GM19455 (cell line): Measurements from ENCODE around the gene NTNG2.

Source experiments
- ATAC-seq: cut with Tn5 transposase; IDR thresholded peaks from one replicate; pipeline ENCODE4 v1.9.1; 2021; ENCODE audit not compliant: unreplicated experiment

Gene NTNG2

DNA sequence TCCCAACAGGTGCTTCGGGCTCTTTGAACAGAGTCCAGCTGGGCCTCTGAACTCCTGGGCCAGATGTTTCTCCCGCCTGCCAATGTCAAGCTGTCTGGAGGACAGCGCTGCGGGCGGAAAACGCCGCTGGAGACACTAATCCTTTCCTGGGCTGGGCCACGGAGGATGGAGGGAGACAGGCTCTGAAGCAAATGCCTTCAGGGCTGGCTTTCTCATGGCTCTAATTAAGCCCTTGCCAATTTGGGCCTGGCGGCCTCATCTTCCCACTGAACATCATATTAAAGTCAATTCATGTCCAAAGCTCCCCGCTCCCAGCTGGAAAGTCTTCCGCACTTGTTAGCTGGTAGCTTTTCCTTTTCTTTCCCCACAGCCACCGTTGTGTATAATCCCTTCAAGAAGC is 72.7 kb downstream of the NTNG2 start:
- no peak for ATAC-seq

GRCh38 chr9:132235125-132235524 is 73.3 kb downstream of the NTNG2 start:
- ATAC-seq, result no peak

GRCh38 chr9:132235894-132236661 is 74.2 kb downstream of the NTNG2 start:
- ATAC-seq, result no peak

GRCh38 chr9:132236662-132237311 is 74.9 kb downstream of the NTNG2 start:
- no peak for ATAC-seq

DNA sequence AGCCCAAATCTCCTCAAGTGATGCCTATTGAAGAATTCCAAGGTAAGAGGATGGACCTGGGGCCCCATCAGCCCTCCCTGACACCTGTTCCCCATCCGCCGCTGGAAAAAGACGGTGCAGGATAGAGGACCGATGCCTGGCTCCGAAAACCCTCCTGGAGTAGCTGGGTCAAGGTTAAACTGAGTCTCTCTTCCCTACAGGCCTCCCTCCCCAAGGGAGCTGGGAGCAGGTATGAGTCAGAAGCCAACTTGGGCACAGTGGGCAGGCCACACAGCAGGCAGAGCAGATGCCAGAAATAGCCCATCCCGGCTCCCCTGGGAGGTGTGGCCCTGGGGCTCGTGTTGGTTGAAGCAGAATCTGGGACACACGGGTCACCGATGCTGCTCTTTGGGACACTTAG is 75.6 kb downstream of the NTNG2 start:
- no peak for ATAC-seq

GRCh38 chr9:132238026-132238972 is 76.4 kb downstream of the NTNG2 start:
- ATAC-seq, result no peak

DNA sequence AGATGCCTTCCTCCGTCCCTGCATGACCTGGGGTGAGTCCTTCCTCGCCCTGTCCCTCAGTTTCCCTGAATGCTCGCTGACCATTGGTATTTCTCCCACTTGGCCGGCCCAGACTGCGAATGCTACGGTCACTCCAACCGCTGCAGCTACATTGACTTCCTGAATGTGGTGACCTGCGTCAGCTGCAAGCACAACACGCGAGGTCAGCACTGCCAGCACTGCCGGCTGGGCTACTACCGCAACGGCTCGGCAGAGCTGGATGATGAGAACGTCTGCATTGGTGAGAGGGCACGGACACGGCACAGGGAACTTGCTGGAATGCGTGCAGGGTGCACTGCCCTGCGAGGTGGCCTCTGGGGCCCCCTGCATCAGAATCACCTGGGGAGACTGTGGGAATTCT is 77.1 kb downstream of the NTNG2 start:
- ATAC-seq, result no peak

DNA sequence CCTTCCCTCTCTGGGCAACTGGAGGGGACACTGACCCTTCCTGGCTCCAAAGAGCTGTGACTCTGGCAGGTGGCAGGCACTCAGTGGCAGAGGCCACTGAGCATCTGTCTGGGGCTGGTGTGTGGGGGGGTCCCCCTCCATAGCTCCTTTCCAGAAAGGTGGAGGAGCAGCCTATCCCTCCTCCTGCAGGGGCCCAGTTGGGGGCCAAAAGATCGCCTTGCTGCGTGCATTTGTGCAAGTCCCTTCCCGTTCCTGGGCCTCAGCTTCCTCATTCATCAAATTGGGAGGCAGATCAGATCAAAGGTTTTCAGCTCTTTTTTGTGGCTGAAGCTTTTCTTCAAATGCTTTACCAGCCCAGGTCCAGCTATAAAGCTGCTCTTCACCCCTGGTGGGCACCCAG is 77.7 kb downstream of the NTNG2 start:
- ATAC-seq, result no peak

- peak; percentile 3 for ATAC-seq
These were observed 78.4 kb downstream of the NTNG2 start for GRCh38 chr9:132239999-132240840.

DNA sequence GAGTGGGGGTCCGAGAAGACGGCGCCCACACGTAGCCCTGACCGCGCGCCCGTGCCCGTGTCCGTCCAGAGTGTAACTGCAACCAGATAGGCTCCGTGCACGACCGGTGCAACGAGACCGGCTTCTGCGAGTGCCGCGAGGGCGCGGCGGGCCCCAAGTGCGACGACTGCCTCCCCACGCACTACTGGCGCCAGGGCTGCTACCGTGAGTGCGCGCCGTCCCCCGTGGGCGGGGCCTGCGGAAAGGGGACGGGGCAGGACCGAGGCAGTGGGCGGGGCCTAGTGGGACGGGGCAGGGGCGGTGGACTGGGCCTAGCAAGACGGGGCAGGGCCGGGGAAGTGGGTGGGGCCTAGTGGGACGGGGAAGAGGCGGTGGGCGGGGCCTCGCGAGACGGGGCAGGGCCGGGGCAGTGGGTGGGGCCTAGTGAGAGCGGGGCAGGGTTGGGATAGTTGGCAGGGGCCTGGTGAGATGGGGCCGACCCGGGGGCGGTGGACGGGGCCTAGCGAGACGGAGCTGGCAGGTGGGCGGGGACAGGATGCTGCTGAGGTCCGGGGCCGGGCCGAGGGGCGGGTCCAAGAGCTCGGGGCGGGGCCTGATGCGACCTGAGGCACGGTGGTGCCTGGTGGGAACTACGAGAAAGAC is 79.1 kb downstream of the NTNG2 start:
- ATAC-seq, result peak; percentile 67

GRCh38 chr9:132241483-132241839 is 79.6 kb downstream of the NTNG2 start:
- ATAC-seq, result no peak

DNA sequence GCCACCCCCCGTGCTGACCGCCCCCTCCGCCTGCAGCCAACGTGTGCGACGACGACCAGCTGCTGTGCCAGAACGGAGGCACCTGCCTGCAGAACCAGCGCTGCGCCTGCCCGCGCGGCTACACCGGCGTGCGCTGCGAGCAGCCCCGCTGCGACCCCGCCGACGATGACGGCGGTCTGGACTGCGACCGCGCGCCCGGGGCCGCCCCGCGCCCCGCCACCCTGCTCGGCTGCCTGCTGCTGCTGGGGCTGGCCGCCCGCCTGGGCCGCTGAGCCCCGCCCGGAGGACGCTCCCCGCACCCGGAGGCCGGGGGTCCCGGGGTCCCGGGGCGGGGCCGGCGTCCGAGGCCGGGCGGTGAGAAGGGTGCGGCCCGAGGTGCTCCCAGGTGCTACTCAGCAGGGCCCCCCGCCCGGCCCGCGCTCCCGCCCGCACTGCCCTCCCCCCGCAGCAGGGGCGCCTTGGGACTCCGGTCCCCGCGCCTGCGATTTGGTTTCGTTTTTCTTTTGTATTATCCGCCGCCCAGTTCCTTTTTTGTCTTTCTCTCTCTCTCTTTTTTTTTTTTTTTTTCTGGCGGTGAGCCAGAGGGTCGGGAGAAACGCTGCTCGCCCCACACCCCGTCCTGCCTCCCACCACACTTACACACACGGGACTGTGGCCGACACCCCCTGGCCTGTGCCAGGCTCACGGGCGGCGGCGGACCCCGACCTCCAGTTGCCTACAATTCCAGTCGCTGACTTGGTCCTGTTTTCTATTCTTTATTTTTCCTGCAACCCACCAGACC is 80.2 kb downstream of the NTNG2 start:
- peak; percentile 15 for ATAC-seq

GRCh38 chr9:132242621-132243155 is 80.8 kb downstream of the NTNG2 start:
- ATAC-seq, result no peak

DNA sequence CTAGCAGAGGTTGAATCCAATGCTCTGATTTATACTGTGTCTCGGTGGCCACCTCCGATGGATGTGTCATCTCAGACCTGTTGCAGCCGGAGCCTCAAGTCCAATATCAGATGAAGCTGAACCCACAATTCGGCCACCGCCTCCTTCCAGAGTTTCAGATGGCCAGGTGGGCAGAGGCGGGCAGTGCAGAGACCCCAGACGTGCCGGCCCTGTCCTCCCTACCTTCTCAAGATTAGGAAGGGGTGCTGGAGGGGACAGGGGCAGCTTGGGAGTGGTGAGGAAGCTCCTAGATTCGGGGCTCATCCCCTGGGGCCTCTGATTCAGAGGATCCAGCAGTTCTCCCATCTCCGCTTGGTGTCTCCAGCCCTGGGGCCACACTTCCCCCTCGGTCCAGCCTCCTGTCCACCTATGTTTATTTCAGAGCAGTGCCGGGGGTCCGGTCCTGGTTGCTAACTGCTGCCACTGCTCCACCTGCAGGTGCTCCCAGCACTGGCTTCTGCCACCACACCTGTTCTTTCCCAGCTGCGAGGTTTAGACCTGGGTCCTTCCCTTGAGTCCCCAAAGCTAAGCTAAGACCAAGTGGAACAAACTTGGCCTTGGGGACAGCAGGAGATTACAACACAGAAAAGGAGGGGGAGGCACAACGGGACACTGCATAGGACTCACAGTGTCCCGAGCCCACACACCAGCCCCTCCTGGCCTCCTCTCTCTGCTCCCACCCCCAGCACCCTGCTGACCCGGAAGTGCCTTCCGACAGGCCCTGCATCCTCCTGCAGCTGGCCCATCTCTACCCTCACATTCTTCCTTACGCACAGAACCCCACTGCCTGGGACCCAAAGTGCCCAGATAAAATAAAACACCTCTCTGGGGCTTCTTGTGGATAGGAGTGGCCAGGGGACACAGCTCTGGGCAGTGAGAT is 81.6 kb downstream of the NTNG2 start:
- no peak for ATAC-seq

- ATAC-seq, result no peak
These were observed 83.0 kb downstream of the NTNG2 start for GRCh38 chr9:132244582-132245455.

DNA sequence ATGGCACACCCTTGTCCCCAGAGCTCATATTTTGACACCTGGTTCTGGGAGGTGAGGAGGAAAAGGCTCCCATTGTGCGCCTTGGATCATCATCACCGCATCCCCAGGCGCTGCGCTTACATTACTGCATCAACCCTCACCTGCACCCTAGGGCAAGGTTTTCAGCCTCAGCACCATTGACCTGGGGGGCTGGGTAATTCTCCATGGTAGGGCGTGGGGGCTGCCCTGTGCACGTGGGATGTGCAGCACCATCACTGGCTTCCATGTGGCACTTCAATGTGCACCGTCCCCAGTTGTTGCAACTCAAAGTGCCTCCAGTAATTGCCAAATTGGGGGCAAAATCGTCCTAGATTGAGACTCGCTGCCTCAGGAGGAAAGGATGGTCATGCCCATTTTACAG is 83.6 kb downstream of the NTNG2 start:
- ATAC-seq, result no peak

- ATAC-seq, result no peak
These were observed 86.1 kb downstream of the NTNG2 start for GRCh38 chr9:132247942-132248341.
